ENCODE data around the gene PNPLA7. TPM values are rescaled to one million over a fixed set of nuclear protein-coding genes. Genes with fewer than 3 reads are reported as not detected.

The PNPLA7 gene
- total and polyA plus RNA-seq, 2 of the 13 experiments (the other 11 are each of a cell fraction or from before 2014, with no cell fraction given), result 0.42 to 1.5 TPM

GRCh38 chr9:137551264-137552021 is 1.2 kb upstream of the PNPLA7 start, which contains the start of gene MRPL41 (continued):
- TF ChIP-seq ZFX (CRISPR knock-in tag; IDR thresholded peaks at IDR 0.05; ENCODE audit: low read depth) (peak; percentile 83), ZNF709 (CRISPR knock-in tag; IDR thresholded peaks at IDR 0.05) (no peak), MLXIP (CRISPR knock-in tag; IDR thresholded peaks at IDR 0.05; ENCODE audit: borderline replicate concordance) (peak; percentile 12; the same call in 1 of the 2 replicates), FOXO4 (CRISPR knock-in tag; conservative IDR thresholded peaks at IDR 0.05) (no peak), LCORL (IDR thresholded peaks at IDR 0.05) (no peak), LCORL (CRISPR knock-in tag; IDR thresholded peaks at IDR 0.05) (no peak; the same call in 1 of the 2 replicates), MBNL3 (CRISPR knock-in tag; conservative IDR thresholded peaks at IDR 0.05) (no peak), BORCS8-MEF2B (CRISPR knock-in tag; IDR thresholded peaks at IDR 0.05) (no peak), ZNF770 (CRISPR knock-in tag; IDR thresholded peaks at IDR 0.05) (no peak), SNAPC5 (CRISPR knock-in tag; IDR thresholded peaks at IDR 0.05; ENCODE audit: borderline replicate concordance) (no peak), EED (CRISPR knock-in tag; IDR thresholded peaks at IDR 0.05) (no peak; the same call in 1 of the 2 replicates), XBP1 (CRISPR knock-in tag; IDR thresholded peaks at IDR 0.05) (no peak), TOE1 (CRISPR knock-in tag; IDR thresholded peaks at IDR 0.05) (no peak), NCOA1 (CRISPR knock-in tag; IDR thresholded peaks at IDR 0.05) (no peak), ZNF225 (CRISPR knock-in tag; IDR thresholded peaks at IDR 0.05) (no peak), ZNF609 (CRISPR knock-in tag; IDR thresholded peaks at IDR 0.05; ENCODE audit: borderline replicate concordance) (peak; percentile 20; the same call in 1 of the 2 replicates)

Measured in HepG2 (cell line).